Measurements from ENCODE around the gene VEZT.
"Not testable (repeated sequence)": the region's sequence is repeated elsewhere in the genome, so short reads cannot be mapped to it uniquely, and the experiment has no call there.

The VEZT gene

GRCh38 chr12:95237315-95237714 is 19.7 kb downstream of the VEZT start:
- H3K9ac ChIP-seq (ENCODE audit: low read length in 5 of 5), result no peak overlapping the region
- H3K36me3 ChIP-seq (ENCODE audit: control insufficient read depth in 5 of 5, insufficient read depth in 5 of 5, low read length in 5 of 5), result no peaks in the 10 kb centered on the region
- no peak overlapping the region for H3K27ac ChIP-seq (ENCODE audit: low read depth, low read length)
- no peak overlapping the region for H3K4me3 ChIP-seq (ENCODE audit: low read depth in 1 of 5, low read length in 5 of 5)
- H3K27me3 ChIP-seq (ENCODE audit: control insufficient read depth in 5 of 5, insufficient read depth in 4 of 5, low read length in 5 of 5), result no peaks in the 10 kb centered on the region
- H3K4me1 ChIP-seq (ENCODE audit: control insufficient read depth in 5 of 5, insufficient read depth in 5 of 5, low read length in 5 of 5), result peaks cover 0 to 13% (median 4%) of the 10 kb centered on the region in 5 donors
- no peaks in the 10 kb centered on the region for H3K9me3 ChIP-seq (ENCODE audit: control insufficient read depth in 5 of 5, low read length in 5 of 5)

DNA sequence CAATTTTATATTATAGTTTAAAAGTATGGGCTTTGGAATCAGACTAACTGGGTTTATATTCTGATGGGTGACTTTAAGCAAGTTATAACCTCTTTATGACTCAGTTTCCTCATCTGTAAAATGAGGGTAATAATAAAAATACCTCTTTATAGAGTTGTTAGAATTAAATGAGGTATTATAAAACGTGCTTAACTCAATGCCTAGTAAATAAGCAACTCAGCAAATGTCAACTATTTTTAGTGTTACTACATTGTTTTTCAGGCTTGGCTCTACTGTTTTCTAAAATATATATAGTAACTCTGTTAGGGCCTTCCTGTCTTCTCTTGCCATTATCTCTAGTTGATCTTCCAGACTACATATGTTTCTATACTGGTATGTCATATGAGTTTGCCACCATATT is 20.5 kb downstream of the VEZT start:
- H3K9ac ChIP-seq (ENCODE audit: low read length in 5 of 5), result no peak overlapping the region
- H3K4me3 ChIP-seq (ENCODE audit: low read depth in 1 of 5, low read length in 5 of 5), result no peak overlapping the region
- H3K27ac ChIP-seq (ENCODE audit: low read depth, low read length), result no peak overlapping the region
- H3K9me3 ChIP-seq (ENCODE audit: control insufficient read depth in 5 of 5, low read length in 5 of 5), result no peaks in the 10 kb centered on the region
- no peaks in the 10 kb centered on the region for H3K27me3 ChIP-seq (ENCODE audit: control insufficient read depth in 5 of 5, insufficient read depth in 4 of 5, low read length in 5 of 5)
- H3K36me3 ChIP-seq (ENCODE audit: control insufficient read depth in 5 of 5, insufficient read depth in 5 of 5, low read length in 5 of 5), result no peaks in the 10 kb centered on the region
- peaks cover 0 to 8% (median 4%) of the 10 kb centered on the region in 5 donors for H3K4me1 ChIP-seq (ENCODE audit: control insufficient read depth in 5 of 5, insufficient read depth in 5 of 5, low read length in 5 of 5)

DNA sequence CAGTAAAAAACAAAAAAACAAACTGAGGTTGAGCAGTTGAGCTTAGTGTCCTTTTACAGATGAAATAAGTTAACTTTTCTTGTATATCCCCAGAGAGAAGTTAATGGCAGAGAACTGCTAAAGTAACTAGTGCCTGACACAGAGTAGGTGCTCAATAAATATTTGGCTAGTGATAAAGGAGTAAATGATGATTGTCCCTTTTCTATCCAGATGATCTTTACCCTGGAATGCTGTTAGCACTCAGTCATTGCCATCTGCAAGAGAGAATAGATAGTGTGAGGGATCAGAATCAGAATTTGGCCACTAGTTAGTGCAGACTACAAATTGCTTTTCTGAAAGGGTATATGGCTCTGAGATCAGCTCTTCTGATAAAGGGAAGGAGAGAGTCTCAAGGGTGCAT is 21.6 kb downstream of the VEZT start:
- peaks cover 0 to 3% (median 0%) of the 10 kb centered on the region in 5 donors for H3K36me3 ChIP-seq (ENCODE audit: control insufficient read depth in 5 of 5, insufficient read depth in 5 of 5, low read length in 5 of 5)
- H3K9me3 ChIP-seq (ENCODE audit: control insufficient read depth in 5 of 5, low read length in 5 of 5), result no peaks in the 10 kb centered on the region
- H3K9ac ChIP-seq (ENCODE audit: low read length in 5 of 5), result no peak overlapping the region
- no peak overlapping the region for H3K4me3 ChIP-seq (ENCODE audit: low read depth in 1 of 5, low read length in 5 of 5)
- H3K27me3 ChIP-seq (ENCODE audit: control insufficient read depth in 5 of 5, insufficient read depth in 4 of 5, low read length in 5 of 5), result no peaks in the 10 kb centered on the region
- no peak overlapping the region for H3K27ac ChIP-seq (ENCODE audit: low read depth, low read length)
- H3K4me1 ChIP-seq (ENCODE audit: control insufficient read depth in 5 of 5, insufficient read depth in 5 of 5, low read length in 5 of 5), result peaks cover 0 to 8% (median 4%) of the 10 kb centered on the region in 5 donors

DNA sequence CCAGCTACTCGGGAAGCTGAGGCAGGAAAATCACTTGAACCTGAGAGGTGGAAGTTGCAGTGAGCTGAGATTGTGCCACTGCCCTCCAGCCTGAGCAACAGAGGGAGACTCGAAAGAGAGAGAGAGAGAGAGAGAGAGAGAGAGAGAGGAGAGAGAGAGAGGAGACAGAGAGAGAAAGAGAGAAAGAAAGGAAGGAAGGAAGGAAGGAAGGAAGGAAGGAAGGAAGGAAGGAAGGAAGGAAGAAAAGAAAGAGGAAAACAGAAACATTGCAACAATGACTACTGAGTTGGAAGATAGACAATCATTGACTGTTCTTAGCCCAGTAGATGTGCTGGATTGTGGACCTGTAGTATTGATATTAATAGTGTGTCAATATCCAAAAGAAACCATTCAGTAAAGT is 22.2 kb downstream of the VEZT start:
- not testable (repeated sequence) for H3K9ac ChIP-seq (ENCODE audit: low read length in 5 of 5); H3K9me3 ChIP-seq (ENCODE audit: control insufficient read depth in 5 of 5, low read length in 5 of 5); H3K27me3 ChIP-seq (ENCODE audit: control insufficient read depth in 5 of 5, insufficient read depth in 4 of 5, low read length in 5 of 5); H3K4me1 ChIP-seq (ENCODE audit: control insufficient read depth in 5 of 5, insufficient read depth in 5 of 5, low read length in 5 of 5); H3K36me3 ChIP-seq (ENCODE audit: control insufficient read depth in 5 of 5, insufficient read depth in 5 of 5, low read length in 5 of 5); H3K27ac ChIP-seq (ENCODE audit: low read depth, low read length); H3K4me3 ChIP-seq (ENCODE audit: low read depth in 1 of 5, low read length in 5 of 5)

- H3K4me3 ChIP-seq (ENCODE audit: low read depth in 1 of 5, low read length in 5 of 5), result no peak overlapping the region
- no peak overlapping the region for H3K27ac ChIP-seq (ENCODE audit: low read depth, low read length)
- H3K9ac ChIP-seq (ENCODE audit: low read length in 5 of 5), result no peak overlapping the region
- H3K4me1 ChIP-seq (ENCODE audit: control insufficient read depth in 5 of 5, insufficient read depth in 5 of 5, low read length in 5 of 5), result peaks cover 0 to 8% (median 4%) of the 10 kb centered on the region in 5 donors
- H3K27me3 ChIP-seq (ENCODE audit: control insufficient read depth in 5 of 5, insufficient read depth in 4 of 5, low read length in 5 of 5), result no peaks in the 10 kb centered on the region
- peaks cover 0 to 3% (median 0%) of the 10 kb centered on the region in 5 donors for H3K36me3 ChIP-seq (ENCODE audit: control insufficient read depth in 5 of 5, insufficient read depth in 5 of 5, low read length in 5 of 5)
- no peaks in the 10 kb centered on the region for H3K9me3 ChIP-seq (ENCODE audit: control insufficient read depth in 5 of 5, low read length in 5 of 5)
Measured at GRCh38 chr12:95240556-95240955, 22.9 kb downstream of the VEZT start.

GRCh38 chr12:95241138-95241537 is 23.5 kb downstream of the VEZT start:
- not testable (repeated sequence) for H3K27me3 ChIP-seq (ENCODE audit: control insufficient read depth in 5 of 5, insufficient read depth in 4 of 5, low read length in 5 of 5); H3K9ac ChIP-seq (ENCODE audit: low read length in 5 of 5); H3K9me3 ChIP-seq (ENCODE audit: control insufficient read depth in 5 of 5, low read length in 5 of 5); H3K4me3 ChIP-seq (ENCODE audit: low read depth in 1 of 5, low read length in 5 of 5); H3K4me1 ChIP-seq (ENCODE audit: control insufficient read depth in 5 of 5, insufficient read depth in 5 of 5, low read length in 5 of 5); H3K36me3 ChIP-seq (ENCODE audit: control insufficient read depth in 5 of 5, insufficient read depth in 5 of 5, low read length in 5 of 5); H3K27ac ChIP-seq (ENCODE audit: low read depth, low read length)

DNA sequence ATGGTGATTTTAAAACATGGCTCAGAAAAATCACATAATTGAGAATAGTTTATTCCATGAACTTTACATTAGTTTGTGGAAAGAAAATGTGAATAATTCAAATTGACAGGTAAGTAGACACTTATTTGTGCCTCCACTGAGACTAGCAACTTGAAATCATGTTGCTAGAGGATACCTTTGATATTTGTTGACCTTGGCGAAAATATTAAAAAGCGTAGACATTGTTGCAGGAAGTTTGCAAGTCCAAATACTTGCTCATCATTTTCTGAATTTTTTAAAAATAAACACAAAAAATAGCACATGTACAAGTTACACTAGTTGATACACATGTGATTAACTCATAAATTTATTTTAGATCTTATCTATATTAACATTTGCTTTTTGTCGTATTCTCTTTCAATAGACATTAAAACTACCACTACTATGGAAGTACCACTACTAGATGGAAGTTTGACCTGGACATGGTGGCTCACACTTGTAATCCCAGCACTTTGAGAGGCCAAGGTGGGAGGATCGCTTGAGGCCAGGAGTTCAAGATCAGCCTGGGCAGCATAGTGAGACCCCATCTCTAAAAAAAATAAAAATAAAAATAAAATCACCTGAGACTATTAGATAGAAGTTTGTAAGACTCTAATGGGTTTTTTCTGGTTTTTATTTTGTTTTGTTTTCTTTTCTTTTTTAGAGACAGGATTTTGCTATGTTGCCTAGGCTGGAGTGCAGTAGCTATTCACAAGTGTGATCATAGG is 24.3 kb downstream of the VEZT start:
- H3K4me1 ChIP-seq (ENCODE audit: control insufficient read depth in 5 of 5, insufficient read depth in 5 of 5, low read length in 5 of 5), result peaks cover 0 to 16% (median 12%) of the 10 kb centered on the region in 5 donors
- no peak overlapping the region for H3K27ac ChIP-seq (ENCODE audit: low read depth, low read length)

DNA sequence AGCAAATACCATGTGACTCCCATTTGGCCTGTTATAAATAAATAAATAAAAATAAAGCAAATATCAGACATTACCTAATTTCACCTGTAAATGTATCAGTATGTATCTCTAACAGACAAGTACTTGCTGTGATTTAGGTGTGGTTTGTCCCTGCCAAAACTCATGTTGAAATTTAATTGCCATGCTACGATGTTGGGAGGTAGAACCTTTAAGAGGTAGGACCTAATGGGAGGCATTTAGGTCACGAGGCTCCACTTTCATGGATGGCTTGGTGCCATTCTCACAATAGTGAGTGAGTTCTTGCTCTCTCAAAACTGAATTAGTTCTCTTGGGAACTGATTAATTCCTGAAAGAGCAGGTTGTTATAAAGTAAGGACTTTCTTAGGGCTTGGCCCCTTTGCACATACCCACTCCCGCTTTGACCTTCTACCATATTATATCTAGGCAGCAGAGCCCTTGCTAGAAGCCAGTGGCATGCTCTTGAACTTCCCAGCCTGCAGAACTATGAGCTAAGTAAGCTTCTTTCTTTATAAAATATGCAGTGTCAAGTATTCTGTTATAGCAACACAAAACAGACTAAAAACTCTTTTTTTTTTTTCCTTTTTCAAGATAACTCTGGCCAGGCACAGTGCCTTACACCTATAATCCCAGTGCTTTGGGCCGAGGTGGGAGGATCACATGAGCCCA is 26.0 kb downstream of the VEZT start:
- H3K27me3 ChIP-seq (ENCODE audit: control insufficient read depth in 5 of 5, insufficient read depth in 4 of 5, low read length in 5 of 5), result no peaks in the 10 kb centered on the region

More for the DNA sequence above, 24.3 kb downstream of the VEZT start:
- peaks cover 0 to 3% (median 0%) of the 10 kb centered on the region in 5 donors for H3K36me3 ChIP-seq (ENCODE audit: control insufficient read depth in 5 of 5, insufficient read depth in 5 of 5, low read length in 5 of 5)
- H3K27me3 ChIP-seq (ENCODE audit: control insufficient read depth in 5 of 5, insufficient read depth in 4 of 5, low read length in 5 of 5), result no peaks in the 10 kb centered on the region
- no peaks in the 10 kb centered on the region for H3K9me3 ChIP-seq (ENCODE audit: control insufficient read depth in 5 of 5, low read length in 5 of 5)
- H3K4me3 ChIP-seq (ENCODE audit: low read depth in 1 of 5, low read length in 5 of 5), result no peak overlapping the region
- no peak overlapping the region for H3K9ac ChIP-seq (ENCODE audit: low read length in 5 of 5)

GRCh38 chr12:95244350-95244749 is 26.7 kb downstream of the VEZT start:
- Histone ChIP-seq H3K4me1 (ENCODE audit: control insufficient read depth in 5 of 5, insufficient read depth in 5 of 5, low read length in 5 of 5) (peaks cover 0 to 16% (median 13%) of the 10 kb centered on the region in 5 donors), H3K36me3 (ENCODE audit: control insufficient read depth in 5 of 5, insufficient read depth in 5 of 5, low read length in 5 of 5) (peaks cover 0 to 3% (median 0%) of the 10 kb centered on the region in 5 donors)

More for the DNA sequence above, 26.0 kb downstream of the VEZT start:
- no peak overlapping the region for H3K27ac ChIP-seq (ENCODE audit: low read depth, low read length)
- no peak overlapping the region for H3K4me3 ChIP-seq (ENCODE audit: low read depth in 1 of 5, low read length in 5 of 5)
- peaks cover 0 to 16% (median 12%) of the 10 kb centered on the region in 5 donors for H3K4me1 ChIP-seq (ENCODE audit: control insufficient read depth in 5 of 5, insufficient read depth in 5 of 5, low read length in 5 of 5)
- H3K36me3 ChIP-seq (ENCODE audit: control insufficient read depth in 5 of 5, insufficient read depth in 5 of 5, low read length in 5 of 5), result peaks cover 0 to 3% (median 0%) of the 10 kb centered on the region in 5 donors
- H3K9me3 ChIP-seq (ENCODE audit: control insufficient read depth in 5 of 5, low read length in 5 of 5), result no peaks in the 10 kb centered on the region
- no peak overlapping the region for H3K9ac ChIP-seq (ENCODE audit: low read length in 5 of 5)

DNA sequence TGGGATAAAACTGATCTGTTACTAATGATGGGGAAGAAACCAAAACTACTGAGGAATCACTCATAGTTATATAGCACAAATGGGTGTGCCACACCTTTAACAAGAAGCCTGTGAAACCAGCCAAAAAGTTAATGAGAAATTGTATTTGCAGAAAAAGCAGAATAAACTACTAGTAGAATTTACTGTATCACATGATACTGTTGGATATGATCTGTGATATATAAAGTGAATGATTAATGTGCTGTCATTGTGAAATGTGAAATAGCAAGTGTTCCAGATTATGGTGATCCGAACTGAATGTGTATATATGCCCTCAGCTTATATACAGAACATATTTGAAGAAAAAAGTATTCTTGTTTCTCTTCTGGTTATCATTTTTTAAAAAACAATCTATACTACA is 30.5 kb downstream of the VEZT start:
- Histone ChIP-seq H3K4me3 (ENCODE audit: low read depth in 1 of 5, low read length in 5 of 5) (no peak overlapping the region), H3K36me3 (ENCODE audit: control insufficient read depth in 5 of 5, insufficient read depth in 5 of 5, low read length in 5 of 5) (peaks cover 2 to 7% (median 3%) of the 10 kb centered on the region in 5 donors), H3K27ac (ENCODE audit: low read depth, low read length) (no peak overlapping the region), H3K9me3 (ENCODE audit: control insufficient read depth in 5 of 5, low read length in 5 of 5) (no peaks in the 10 kb centered on the region), H3K9ac (ENCODE audit: low read length in 5 of 5) (no peak overlapping the region), H3K4me1 (ENCODE audit: control insufficient read depth in 5 of 5, insufficient read depth in 5 of 5, low read length in 5 of 5) (peaks cover 0 to 13% (median 11%) of the 10 kb centered on the region in 5 donors), H3K27me3 (ENCODE audit: control insufficient read depth in 5 of 5, insufficient read depth in 4 of 5, low read length in 5 of 5) (no peaks in the 10 kb centered on the region)

More at GRCh38 chr12:95244350-95244749, 26.7 kb downstream of the VEZT start:
- no peak overlapping the region for H3K9ac ChIP-seq (ENCODE audit: low read length in 5 of 5)
- H3K4me3 ChIP-seq (ENCODE audit: low read depth in 1 of 5, low read length in 5 of 5), result no peak overlapping the region
- no peak overlapping the region for H3K27ac ChIP-seq (ENCODE audit: low read depth, low read length)
- H3K27me3 ChIP-seq (ENCODE audit: control insufficient read depth in 5 of 5, insufficient read depth in 4 of 5, low read length in 5 of 5), result no peaks in the 10 kb centered on the region
- H3K9me3 ChIP-seq (ENCODE audit: control insufficient read depth in 5 of 5, low read length in 5 of 5), result no peaks in the 10 kb centered on the region

All from subcutaneous abdominal adipose tissue (tissue), 5 donors.